ENCODE results near the gene PLSCR3. TPM values are rescaled to one million over a fixed set of nuclear protein-coding genes. Genes with fewer than 3 reads are reported as not detected.

The PLSCR3 gene
- total RNA-seq, 2 donors from 2014 or later: 13.2 to 15.8 TPM

DNA sequence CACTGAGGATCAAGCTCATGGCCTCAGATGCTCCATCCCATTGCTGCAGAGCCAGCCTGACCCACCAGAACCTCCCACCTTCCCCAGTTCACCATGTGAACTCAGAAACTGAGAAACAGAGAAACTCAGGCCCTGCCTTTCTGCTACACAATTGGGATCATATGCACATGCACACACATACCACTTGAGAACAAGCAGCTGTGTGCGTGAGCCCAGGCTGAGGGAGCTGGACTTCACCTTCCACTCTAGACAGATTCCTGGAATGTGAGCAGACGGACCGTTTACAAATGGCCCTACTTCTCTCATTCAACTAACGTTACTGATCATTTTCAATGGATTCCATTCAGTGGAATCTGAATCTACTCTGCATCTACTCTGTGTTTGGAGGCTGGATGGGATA, 29.4 kb upstream of the PLSCR3 start:
- ATAC-seq (no peak), DNase-seq (no peak)
- no peaks in the 10 kb centered on the region for H3K9me3 ChIP-seq
- no peaks in the 10 kb centered on the region for H3K4me1 ChIP-seq
- TF ChIP-seq, protein P1, sequence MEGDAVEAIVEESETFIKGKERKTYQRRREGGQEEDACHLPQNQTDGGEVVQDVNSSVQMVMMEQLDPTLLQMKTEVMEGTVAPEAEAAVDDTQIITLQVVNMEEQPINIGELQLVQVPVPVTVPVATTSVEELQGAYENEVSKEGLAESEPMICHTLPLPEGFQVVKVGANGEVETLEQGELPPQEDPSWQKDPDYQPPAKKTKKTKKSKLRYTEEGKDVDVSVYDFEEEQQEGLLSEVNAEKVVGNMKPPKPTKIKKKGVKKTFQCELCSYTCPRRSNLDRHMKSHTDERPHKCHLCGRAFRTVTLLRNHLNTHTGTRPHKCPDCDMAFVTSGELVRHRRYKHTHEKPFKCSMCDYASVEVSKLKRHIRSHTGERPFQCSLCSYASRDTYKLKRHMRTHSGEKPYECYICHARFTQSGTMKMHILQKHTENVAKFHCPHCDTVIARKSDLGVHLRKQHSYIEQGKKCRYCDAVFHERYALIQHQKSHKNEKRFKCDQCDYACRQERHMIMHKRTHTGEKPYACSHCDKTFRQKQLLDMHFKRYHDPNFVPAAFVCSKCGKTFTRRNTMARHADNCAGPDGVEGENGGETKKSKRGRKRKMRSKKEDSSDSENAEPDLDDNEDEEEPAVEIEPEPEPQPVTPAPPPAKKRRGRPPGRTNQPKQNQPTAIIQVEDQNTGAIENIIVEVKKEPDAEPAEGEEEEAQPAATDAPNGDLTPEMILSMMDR (IDR thresholded peaks at IDR 0.05): no peak
- TF ChIP-seq POLR2A (IDR thresholded peaks at IDR 0.05): no peak
- WGBS, 2 donors: 42 to 63% methylated on average over 4 of the region's 4 CpGs
- no peak overlapping the region for H3K27ac ChIP-seq
- H3K4me3 ChIP-seq: no peak overlapping the region
- intact Hi-C loops (cut with DNase I): no loop called here
- H3K27me3 ChIP-seq: no peaks in the 10 kb centered on the region
- no peaks in the 10 kb centered on the region for H3K36me3 ChIP-seq (replicated peaks in 1 of 2; ENCODE audit: insufficient read depth in 1 of 2, low read depth in 2 of 2)

DNA sequence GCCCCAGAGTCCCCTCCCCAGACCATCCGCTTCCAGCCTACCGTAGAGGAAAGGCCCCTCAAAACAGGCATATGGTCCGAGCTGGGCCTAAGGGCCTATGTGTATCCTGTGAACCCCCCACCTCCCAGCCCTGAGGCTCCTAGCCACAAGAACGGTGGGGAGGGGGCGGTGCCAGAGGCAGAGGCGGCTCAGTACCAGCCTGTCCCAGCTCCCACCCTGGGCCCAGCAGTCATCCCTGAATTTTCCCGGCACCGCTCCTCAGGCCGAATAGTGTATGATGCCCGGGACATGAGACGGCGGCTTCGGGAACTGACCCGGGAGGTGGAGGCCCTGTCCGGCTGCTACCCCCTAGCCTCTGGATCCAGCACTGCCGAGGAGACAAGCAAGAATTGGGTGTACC, 26.9 kb upstream of the PLSCR3 start:
- Histone ChIP-seq H3K27ac (no peak overlapping the region), H3K4me3 (no peak overlapping the region), H3K36me3 (replicated peaks in 1 of 2; ENCODE audit: insufficient read depth in 1 of 2, low read depth in 2 of 2) (no peaks in the 10 kb centered on the region), H3K27me3 (no peaks in the 10 kb centered on the region), H3K9me3 (no peaks in the 10 kb centered on the region), H3K4me1 (no peaks in the 10 kb centered on the region)
- no peak for TF ChIP-seq POLR2A (IDR thresholded peaks at IDR 0.05)
- TF ChIP-seq, protein P1 (IDR thresholded peaks at IDR 0.05): no peak
- intact Hi-C loops (cut with DNase I): no loop called here
- 89 to 92% methylated on average over 11 to 16 of the region's 16 CpGs for WGBS, 2 donors
- DNase-seq (no peak), ATAC-seq (no peak)

DNA sequence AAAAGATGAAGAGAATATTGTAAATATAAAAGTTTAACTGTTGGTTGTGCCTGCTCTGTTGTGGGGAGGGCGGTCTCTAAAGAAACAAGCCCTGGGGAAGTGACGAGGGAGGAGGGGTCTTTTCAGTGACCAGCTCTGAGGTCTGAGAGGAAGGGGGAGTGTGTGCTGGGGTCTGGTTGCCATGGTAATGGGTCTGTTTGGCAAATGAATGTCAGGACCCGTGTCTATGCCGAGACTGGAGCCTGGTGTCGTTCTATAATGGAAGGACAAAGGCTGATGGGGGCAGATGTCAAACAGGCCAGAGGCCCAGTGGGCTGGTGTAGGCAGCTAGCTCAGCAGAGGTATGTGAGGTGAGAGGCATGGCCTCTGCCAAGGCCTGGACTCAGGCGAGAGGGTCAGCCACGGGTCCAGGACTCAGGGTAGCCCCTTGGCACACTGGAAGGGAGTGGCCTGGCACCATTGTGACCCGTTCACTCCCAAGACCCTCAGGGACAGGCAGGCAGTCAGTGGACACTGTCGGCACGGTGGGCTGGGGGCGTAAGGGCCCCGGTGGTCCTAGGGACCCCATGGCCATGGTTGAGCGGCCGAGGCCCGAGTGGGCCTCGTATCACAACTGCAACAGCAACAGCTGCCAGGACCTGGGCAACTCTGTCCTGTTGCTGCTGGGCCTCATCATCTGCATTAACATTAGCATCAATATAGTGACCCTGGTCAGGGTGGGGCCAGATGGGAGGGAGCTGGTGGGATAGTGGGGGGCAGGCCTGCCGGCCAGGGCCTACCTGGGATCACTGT, 25.7 kb upstream of the PLSCR3 start, which contains the start of gene SPEM1:
Gene SPEM1 (plus strand): TSS at position 506 of the 792 bp plus-strand sequence. CDS start 61 bp downstream, at position 567.
- no peaks in the 10 kb centered on the region for H3K36me3 ChIP-seq (replicated peaks in 1 of 2; ENCODE audit: insufficient read depth in 1 of 2, low read depth in 2 of 2)
- 68 to 71% methylated on average over 5 to 13 of the region's 17 CpGs for WGBS, 2 donors
- intact Hi-C loops (cut with DNase I): no loop called here
- H3K9me3 ChIP-seq: no peaks in the 10 kb centered on the region
- H3K4me3 ChIP-seq: no peak within 1 kb of the TSS
- DNase-seq (no peak), ATAC-seq (no peak)
- TF ChIP-seq, protein P1 (IDR thresholded peaks at IDR 0.05): no peak
- TF ChIP-seq POLR2A (IDR thresholded peaks at IDR 0.05): no peak
- no peaks in the 10 kb centered on the region for H3K4me1 ChIP-seq
- H3K27ac ChIP-seq: no peak within 1 kb of the TSS
- H3K27me3 ChIP-seq: no peaks in the 10 kb centered on the region

DNA sequence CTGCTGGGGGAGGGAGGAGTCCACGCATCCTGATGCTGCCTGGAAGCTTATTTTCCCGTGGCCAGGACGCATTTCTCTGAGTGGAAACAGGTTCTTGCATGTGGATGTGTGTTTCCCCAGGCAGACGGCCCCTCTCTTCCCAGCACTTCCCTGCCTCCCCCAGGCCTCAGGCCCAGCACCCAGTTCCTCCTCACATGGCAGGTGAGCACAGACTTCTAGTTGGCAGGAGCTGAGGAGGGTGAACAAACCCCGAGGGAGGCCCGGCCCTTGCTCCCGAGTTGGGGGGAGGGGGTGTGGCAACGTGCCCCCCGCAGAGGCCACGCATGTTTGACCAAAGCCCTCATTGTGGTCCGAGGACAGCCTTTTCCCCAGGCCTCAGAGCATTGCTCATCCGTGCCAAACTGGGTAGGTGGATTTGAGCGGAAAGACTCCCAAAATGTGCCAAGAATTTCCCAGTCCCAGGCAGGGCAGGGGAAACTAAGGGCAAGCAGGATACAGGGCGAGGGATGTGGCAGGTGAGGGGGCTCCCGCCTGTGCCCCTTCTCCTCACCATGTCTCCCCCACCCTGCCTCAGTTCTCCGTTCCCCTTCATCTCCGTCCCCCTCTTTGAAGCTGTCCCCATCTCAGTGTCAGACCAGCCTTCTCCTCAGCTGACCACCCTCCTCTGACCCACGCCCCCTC, 24.3 kb upstream of the PLSCR3 start:
- DNase-seq: no peak
- intact Hi-C loops (cut with DNase I): no loop called here

More for the DNA sequence above, 24.3 kb upstream of the PLSCR3 start:
- TF ChIP-seq, protein P1 (IDR thresholded peaks at IDR 0.05): no peak
- no peak for TF ChIP-seq POLR2A (IDR thresholded peaks at IDR 0.05)
- H3K9me3 ChIP-seq: no peaks in the 10 kb centered on the region
- H3K36me3 ChIP-seq (replicated peaks in 1 of 2; ENCODE audit: insufficient read depth in 1 of 2, low read depth in 2 of 2): no peaks in the 10 kb centered on the region
- H3K27me3 ChIP-seq: no peaks in the 10 kb centered on the region
- 56 to 61% methylated on average over 14 to 18 of the region's 18 CpGs for WGBS, 2 donors
- ATAC-seq: no peak
- H3K4me3 ChIP-seq: no peak overlapping the region
- H3K4me1 ChIP-seq: no peaks in the 10 kb centered on the region
- no peak overlapping the region for H3K27ac ChIP-seq
